Nasal cavity respiratory epithelium epithelial cell of viscerocranial mucosa (primary cell): ENCODE data around the gene TMEM255B. TPM values are rescaled to one million over a fixed set of nuclear protein-coding genes. Genes with fewer than 3 reads are reported as not detected.

Source experiments
- total RNA-seq: library from RNA; depleted of rRNA; stranded (reverse); fragments of >200 nt; gene quantifications from 2 replicates; pipeline ENCODE4 v1.2.3, GENCODE V29; 2014

TMEM255B gene
- 1.00 and 3.4 TPM in 2 replicates for total RNA-seq

GRCh38 chr13:113758651-113759524 lies at the start of gene TMEM255B:
Gene TMEM255B (plus strand): TSS chr13:113759226. CDS start chr13:113759270, 44 bp downstream.

GRCh38 chr13:113863524-113864272 lies 104.7 kb downstream of the TMEM255B start, which contains the start of gene GAS6:
Gene GAS6 (minus strand): TSS chr13:113864076. CDS start chr13:113863920, 156 bp downstream.

Other genes with a start within 250 kb of the TMEM255B start
- gene TFDP1, start 174.5 kb upstream of the TMEM255B start, total RNA-seq = 40.3 and 72.1 TPM in 2 replicates
- gene ATP4B, start 101.0 kb upstream of the TMEM255B start, total RNA-seq = not detected in 2 replicates
- gene GRK1, start 92.0 kb upstream of the TMEM255B start, total RNA-seq = not detected in 2 replicates
- 34.9 and 72.3 TPM in 2 replicates for gene GAS6, start 104.8 kb downstream of the TMEM255B start, total RNA-seq
- 0.43 TPM in 1 of 2 replicates, not detected in the other for gene C13orf46, start 214.8 kb downstream of the TMEM255B start, total RNA-seq